Eye (tissue), 1 donor: ENCODE measurements around the gene FAM228B.
A peak's percentile ranks its signal among the peaks of the same experiment; 100 is the strongest.
"Not testable (repeated sequence)": the region's sequence is repeated elsewhere in the genome, so short reads cannot be mapped to it uniquely, and the experiment has no call there.

Source experiments
- DNase-seq: peaks from one replicate; pipeline ENCODE4 v3.0.0-alpha.2; 2015

FAM228B gene

DNA sequence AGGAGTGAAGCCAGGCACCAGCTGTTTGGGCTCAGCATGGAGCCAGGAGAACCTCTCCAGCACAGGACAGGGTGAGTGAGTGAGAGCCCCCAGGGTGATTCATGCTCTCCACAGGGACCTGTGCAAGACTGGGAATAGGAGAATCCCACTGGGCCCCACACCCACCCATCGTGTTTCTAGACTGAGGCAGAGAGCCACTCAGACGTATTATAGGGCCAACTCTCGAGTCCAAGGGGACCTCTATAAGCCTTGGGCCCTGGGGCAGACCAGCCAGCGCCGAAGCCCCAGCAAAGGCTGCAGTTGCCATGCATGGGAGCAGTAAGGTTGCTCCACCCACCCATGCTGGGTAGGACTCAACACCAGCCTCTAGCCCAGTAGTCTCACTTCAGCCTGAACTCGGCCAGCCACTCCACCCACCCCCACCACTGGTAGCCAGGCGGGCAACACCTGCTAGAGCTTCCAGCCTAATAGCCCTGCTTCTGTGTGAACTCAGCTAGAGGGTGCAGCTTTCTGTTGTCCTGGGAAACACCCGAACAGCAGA is 19.1 kb upstream of the FAM228B start:
- DNase-seq: no peak

DNA sequence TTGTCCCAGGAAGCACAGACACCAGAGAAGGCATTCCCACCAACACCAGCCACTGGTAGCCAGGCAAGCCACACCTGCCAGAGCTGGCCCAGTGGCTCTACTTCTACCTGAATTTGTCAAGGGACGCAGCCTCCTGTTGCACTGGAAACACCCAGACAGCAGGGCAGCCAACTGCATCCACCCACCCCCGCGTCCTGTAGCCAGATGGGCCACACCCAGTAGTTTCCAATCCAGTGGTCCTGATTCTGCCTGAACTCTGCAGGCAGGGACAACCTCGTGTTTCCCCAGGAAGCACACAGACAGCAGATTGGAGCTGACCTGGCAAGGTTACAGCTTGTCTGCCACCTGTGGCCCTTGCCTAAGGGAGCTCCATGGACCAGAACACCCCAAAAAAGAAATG is 18.4 kb upstream of the FAM228B start:
- no peak for DNase-seq

DNA sequence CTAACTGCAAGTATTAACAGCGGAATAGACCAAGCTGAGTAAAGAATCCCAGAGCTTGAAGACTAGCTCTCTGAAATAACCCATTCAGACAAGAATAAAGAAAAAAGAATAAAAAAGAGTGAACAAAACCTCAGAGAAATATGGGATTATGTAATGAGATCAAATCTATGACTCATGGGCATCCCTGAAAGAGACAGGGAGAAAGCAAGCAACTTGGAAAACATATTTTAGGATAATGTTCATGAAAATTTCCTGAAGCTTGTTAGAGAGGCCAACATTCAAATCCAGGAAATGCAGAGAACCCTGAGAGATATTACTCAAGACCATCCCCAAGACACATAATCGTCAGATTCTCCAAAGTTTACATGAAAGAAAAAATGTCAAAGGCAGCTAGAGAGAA is 17.5 kb upstream of the FAM228B start:
- DNase-seq: no peak

DNA sequence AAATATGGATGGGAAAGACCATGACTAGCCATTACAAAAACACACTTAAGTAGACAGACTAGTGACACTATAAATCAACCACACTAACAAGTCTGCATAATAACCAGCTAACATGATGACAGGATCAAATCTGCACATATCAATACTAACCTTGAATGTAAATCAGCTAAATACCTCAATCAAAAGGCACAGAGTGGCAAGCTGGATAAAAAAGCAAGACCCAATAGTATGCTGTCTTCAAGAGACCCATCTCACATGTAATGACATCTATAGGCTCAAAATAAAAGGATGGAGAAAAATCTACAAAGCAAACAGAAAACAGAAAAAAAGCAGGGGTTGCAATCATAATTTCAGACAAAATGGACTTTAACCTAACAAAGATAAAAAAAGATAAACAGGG is 16.5 kb upstream of the FAM228B start:
- DNase-seq: no peak

DNA sequence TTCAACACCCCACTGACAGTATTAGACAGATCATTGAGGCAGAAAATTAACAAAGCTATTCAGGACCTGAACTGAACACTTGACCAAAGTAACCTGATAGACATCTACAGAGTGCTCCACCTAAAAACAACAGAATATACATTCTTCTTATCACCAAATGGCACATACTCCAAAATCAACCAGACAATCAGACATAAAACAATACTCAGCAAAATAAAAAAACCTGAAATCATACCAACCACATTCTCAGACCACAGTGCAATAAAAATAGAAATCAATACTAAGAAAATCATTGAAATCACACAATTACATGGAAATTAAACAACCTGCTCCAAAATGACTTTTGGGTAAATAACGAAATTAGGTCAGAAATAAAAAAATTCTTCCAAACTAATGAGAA is 15.9 kb upstream of the FAM228B start:
- DNase-seq: no peak

DNA sequence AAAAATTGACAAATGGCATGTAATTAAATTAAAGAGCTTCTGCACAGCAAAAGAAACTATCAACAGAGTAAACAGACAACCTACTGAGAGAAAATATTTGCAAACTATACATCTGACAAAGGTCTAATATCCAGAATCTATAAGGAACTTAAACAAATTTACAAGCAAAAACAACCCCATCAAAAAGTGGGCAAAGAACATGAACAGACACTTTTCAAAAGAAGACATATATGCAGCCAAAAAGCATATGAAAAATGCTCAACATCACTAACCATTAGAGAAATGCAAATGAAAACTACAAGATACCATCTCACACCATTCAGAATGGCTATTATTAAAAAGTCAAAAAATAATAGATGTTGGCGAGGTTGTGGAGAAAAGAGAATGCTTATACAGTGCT is 13.8 kb upstream of the FAM228B start:
- DNase-seq: not testable (repeated sequence)

DNA sequence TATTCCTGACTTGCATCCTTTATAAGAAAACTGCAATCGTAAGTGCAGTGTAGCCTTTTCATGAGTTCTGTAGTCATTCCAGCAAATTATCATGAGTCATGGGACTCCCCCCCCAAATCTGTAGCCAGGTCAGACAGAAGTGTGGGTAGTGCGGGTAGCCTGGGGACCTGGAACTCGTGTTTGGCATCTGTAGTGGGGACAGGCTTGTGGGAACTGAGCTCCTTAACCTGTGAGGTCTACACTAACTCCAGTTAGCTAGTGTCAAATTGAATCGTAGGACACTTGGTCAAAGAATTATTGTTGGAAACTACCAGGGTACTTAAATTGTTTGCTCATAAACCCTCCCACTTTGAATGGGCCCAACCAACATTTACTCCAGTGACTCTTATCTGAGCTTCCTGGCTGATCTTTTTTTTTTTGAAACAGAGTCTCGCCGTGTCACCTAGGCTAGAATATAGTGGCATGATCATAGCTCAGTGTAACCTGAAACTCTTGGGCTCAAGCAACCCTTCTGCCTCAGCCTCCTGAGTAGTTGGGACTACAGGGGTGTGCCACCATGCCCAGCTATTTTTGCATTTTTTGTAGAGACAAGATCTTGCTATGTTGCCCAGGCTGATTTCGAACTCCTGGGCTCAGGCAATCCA is 12.5 kb upstream of the FAM228B start:
- no peak for DNase-seq

DNA sequence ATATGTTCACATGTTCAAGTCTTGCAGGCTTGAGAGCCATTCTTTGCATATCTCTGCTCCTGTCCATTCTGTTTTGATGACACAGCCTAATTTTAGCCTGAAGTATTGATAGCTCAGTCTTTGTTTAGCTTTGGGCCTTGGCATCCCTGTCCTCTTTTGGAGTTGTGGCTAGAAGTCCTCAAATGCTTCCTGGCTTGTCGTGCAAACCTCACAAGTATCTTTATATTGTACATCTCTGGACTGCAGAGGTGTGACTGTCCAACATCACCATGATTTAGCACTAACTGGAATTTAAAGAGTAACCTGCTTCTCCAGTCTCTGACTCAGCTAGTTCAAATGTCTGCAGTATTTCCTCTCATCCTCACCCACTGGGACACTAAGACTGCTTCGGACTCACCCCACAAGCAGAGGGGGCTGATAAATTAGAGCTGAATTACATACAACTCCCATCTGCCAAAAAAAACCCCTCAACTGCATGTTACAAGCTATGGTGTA is 11.8 kb upstream of the FAM228B start:
- DNase-seq: no peak

DNA sequence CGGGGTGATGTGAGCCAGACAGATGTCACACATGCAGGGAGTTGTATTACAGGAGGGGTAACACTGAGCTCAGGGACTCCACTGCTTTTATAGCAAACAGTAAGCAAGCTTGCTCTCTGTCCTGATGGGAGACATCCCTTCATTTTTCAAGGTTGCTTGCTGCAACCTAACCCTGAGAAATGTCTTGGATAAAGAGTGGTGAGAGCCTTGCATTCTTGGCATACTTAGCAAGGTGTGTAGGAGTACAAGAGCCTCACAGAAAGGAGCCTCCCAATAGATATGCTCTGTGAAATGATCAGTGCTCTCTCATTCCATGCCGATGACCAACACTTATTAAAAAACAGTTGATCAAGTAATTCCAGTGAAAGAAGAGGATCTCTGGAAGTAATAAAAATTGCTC is 8.2 kb upstream of the FAM228B start:
- no peak for DNase-seq

DNA sequence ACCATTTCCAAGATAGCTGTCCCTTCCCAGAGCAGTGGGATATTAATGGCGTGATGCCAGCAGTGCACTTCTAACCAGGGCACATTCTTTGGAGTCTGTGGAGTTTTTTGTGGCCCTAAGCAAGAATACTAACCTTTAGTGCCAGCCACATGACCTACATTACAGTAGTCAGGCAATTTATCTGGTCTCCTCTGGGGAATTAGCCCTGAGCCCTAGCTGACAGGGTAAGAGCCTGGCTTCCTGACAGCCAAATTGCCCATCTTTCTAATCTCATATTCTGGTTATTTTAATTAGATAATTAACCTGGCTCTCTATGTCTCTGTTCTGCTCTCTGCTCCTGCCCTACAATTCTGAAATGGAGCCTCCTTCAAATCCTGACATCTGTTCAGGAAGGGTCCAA is 5.4 kb upstream of the FAM228B start:
- DNase-seq: no peak

DNA sequence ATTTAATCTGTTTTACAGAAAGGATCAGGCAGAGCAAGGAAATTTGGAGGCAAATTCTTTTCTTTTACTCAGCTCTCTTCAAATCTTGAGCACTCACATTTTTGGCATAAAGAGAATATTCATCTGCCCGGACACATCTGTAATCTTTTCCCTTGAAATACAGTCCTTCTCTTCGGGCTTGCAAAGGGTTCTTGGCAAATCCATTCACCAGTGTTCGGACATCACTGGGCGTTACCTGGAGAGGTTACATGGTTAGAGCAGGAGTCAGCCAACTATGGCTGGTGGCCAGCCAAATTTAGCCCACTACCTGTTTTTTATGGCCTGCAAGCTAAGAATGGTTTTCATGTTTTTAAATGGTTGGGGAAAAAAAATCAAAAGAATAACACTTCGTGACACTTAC is 2.2 kb upstream of the FAM228B start:
- no peak for DNase-seq

DNA sequence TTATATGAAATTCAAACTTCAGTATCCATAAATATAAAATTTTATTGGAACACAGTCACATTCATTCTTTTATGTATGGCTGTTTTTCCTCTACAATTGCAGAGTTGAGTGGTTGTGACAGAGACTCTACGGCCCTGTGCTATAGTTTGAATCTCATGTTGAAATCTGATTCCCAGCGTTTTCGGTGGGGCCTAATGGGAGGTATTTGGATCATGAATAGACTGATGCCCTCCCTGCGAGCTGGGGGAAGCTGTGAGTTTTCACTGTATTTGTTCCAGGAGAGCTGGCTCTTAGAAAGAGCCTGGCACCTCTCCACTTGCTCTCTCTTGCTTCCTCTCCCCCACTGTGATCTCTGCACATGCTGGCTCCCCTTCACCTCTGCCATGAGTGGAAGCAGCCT is 1.8 kb upstream of the FAM228B start:
- DNase-seq: peak; percentile 39

DNA sequence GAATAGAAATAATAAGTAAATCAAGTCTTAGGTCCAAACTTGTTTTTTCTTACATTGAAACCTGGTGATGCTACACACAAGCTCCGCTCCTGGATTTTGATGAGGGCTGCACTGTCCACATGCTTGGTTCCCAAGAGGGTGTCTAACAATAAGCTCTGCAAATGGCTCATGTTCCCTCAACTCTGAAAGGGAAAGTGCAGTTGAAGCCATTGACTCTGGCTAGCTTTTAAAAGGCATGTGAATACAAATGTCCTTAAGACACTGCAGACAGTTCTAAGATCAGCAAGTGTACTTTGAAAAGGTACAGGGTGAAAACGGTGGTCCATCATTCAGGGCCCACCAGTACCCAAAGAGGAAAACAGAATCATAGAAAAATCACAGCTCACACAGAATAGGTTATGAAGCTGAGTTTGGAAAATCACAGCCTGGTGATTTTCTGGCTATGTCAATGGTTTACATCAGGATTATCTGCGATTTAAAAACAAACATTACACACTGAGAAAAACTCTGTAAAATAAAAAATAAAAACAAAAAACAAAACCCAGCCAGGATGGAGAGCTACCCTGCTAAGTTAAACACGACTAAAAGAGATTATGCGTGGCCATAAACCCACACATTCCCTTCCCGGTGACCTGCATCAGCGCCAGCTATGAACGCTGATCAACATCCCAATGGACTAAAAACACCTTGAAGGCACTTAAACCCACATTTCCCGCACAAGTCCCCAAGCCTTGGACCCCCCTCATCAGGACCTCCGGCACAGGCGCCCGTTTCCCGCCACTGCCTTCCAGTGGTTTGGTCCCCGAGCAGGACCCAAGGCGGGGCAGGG is 689 bp upstream of the FAM228B start:
- no peak for DNase-seq

DNA sequence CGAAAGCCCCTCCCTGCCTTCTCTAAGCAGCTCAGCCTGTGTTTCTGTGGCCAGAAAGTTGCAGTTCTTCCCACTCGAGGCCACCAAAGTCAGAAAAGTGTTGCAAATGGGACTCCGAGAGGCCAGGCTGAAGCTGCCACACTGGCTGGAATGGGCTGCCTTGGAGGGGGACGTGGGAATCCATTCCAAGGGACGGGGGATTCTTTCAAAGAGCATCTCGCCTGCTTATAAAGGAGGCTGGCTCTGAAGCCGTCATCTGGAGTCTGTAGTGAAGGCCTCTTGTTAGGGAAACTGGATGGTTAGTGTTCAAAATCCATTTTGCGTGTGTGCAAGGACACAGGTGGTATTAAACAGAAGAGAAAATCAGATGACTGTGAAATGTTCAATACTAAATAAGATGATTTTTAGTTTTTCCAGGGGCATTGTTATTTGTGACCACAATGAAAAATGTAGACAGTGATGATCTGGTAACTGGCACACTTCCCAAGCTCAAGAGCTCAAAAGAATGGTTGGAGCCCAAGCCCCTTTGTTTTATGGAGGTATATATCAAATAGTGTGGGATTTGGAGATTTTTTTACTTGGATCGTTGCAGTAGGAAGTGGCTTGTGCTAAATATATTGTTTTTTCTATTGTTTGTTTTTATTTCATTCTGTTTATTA is 782 bp downstream of the FAM228B start:
- peak; percentile 91 for DNase-seq

DNA sequence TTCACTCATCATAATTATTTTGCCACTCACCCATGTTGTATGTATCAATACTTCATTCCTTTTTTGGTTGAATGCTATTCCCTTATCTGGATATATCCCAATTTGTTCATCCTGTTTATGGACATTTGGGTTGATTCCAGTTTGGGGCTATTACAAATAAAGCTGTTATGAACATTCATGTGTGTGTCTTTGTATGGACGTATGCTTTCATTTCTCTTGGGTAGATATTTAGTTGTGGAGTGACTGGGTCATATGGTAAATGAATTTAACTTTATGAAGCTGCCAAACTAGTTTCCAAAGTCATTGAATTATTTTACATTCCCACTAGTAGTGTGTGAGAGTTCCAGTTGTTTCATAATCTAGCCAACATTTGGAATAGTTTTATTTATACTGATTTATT is 2.7 kb downstream of the FAM228B start:
- no peak for DNase-seq

DNA sequence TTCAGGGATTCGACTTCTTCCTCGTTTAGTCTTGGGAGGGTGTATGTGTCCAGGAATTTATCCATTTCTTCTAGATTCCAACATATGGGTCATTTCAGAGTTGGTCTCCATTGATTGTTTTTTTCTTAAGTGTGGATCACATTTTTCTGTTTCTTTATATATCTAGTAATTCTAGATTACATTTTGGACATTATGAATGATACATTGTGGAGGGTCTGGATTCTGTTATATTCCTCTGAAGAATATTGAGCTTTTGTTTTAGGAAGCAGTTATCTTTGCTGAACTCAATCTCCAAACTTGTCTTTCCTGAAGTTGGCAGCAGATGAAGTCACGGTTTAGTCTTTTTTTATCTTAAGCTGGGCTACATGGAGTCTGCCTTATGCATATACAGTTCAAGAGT is 9.3 kb downstream of the FAM228B start:
- no peak for DNase-seq

DNA sequence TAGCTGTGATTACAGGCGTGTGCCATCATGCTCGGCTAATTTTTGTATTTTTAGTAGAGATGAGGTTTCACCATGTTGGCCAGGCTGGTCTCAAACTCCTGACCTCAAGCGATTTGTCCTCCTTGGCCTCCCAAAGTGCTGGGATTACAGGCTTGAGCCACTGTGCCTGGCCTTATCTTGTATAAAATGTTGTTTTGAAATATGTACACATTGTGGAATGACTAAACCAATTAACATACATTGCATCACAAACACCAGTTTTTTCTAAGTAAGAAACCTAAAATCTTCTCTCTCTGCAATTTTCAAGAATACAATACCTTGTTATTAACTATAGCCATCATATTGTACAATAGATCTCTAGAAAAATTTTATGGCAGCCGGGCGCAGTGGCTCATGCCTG is 17.0 kb downstream of the FAM228B start:
- not testable (repeated sequence) for DNase-seq

DNA sequence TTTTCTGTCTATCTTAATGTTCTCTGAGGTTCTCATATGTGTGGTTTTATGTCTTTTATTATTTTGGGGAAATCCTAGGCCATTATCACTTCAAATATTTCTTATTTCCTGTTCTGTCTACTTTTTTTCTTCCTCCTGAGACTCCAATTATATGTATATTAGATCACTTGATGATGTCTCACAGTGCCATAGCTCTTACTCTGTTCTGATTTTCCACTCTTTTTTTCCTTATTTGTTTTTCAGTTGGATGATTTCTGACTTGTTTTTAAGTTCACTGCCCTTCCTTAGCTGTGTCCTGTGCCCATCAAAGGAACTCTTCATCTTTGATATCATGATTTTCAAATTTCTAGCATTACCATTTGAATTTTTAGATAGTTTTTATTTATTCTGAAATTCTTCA is 24.1 kb downstream of the FAM228B start:
- DNase-seq: peak; percentile 16

DNA sequence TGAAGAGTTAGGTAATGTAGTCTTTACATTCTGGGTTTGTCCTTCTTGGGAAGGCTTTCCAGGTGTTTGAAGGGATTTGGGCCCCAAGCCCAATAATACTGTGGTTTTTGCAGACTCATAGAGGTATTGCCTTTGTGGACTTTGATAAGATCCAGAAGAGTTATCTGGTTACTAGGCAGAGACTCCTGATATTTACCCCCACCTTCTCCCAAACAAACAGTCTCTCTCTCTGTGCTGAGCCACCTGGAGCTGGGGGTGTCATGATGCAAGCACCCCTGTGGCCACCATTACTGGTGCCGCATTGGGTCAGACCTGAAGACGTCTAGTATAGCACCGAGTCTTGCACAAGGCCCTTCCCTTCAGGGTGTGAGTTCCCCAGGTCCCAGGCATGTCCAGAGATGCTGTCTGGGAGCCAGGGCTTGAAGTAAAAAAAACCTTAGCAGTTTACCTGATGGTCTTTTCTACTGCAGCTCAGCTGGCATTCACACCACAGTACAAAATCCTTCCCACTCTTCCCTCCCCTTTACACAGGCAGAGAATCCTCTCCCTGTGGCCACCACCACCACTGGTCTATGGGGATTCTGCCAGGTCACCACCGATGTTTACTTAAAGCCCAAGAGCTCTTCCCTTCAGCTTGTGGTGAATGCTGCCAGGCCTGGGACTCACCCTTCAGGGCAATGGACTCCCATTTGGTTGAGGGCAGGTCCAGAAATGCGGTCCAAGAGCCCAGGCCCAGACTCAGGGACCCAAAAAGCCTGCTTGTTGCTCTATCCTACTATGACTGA is 29.3 kb downstream of the FAM228B start:
- no peak for DNase-seq

DNA sequence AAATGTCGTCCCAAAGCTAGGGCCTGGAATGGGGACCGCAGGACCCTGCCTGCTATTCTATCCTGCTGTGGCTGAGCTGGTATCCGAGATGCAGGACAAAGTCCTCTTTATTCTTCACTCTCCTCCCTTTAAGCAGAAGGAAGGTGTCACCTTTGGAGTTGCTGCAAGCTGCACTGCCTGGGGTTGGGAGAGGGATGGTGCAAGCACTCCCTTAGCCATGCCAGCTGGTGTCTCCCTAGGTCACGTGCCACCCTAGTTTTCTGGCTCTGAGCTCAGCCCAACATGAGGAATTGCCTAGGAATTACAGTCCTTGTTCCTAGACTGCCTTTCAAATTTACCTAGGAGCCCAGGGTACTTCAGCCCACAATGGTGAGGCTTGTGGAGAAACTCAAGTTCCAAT is 30.2 kb downstream of the FAM228B start:
- no peak for DNase-seq

DNA sequence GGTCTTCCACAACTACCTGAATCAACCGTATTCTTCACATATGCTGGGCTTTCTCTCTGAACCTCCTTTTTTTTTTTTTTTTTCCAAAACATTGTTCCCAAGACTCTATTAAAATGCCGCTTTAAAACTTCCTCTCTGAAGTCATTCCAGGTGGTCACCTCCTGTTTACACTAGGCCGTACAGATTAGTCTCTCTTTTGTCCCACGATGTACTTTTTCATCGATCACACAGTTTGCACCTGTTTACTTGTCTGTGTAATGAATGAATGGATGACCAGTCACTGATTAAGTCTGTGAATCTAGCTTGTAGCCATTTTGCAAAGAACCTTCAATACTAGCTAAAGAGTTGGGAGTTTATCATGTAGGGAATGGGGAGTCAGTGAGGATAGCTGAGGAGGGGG is 34.9 kb downstream of the FAM228B start:
- no peak for DNase-seq

DNA sequence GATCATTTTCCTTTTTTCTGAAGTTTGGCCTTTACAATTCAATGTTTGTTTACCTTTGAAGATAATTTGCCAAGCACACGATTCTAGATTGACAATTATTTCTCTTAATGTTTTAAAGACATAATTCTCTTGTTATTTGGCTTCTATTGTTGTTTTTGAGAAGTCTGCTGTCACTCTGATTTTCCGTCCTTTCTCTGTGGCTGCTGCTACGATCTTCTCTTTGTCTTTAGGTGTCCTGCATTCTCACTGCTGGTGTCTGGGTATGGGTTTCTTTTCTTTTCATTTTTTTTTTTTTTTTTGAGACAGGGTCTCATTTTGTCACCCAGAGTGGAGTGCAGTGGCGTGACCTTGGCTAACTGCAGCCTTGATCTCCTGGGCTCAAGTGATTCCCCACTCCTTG is 36.4 kb downstream of the FAM228B start:
- no peak for DNase-seq

DNA sequence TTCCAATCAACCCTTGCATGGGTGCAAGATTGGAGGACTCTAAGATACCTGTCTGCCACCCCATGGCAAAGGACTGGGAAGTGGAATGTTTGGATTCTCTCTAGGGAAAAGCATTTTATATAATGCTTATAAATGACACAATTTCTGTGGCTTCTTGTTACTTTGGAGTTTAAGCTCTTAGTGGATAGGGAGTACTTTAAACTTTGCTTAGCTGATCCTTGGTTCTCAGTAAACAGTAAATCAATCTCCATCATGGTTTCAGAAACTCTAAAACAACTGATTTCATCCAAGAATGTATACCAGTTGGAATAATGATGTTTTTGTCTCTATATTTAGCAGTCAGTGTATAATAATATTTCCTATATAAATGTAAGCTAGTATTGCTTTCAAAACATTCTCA is 37.5 kb downstream of the FAM228B start:
- DNase-seq: no peak
